Activated naive CD8-positive, alpha-beta T cell treated with anti-CD3 and anti-CD28 coated beads, Interleukin-2, amount 10 ng/mL, durations not matched to agents 7 days and 5 days (primary cell): ENCODE results near the gene ULBP3. TPM values are rescaled to one million over a fixed set of nuclear protein-coding genes. Genes with fewer than 3 reads are reported as not detected.

Source experiments
- ATAC-seq: fragments of 150-1000 bp; cut with Tn5 transposase; one replicate; pipeline ENCODE4 v1.10.0; 2021; ENCODE audit warnings: low read depth, moderate library complexity
- POLR2A ChIA-PET: fragments of 350-600 bp; sonication (Branson Sonifier 250); formaldehyde crosslinking; loops from one replicate; lab custom pipeline; 2021; ENCODE audit warnings: antibody characterized with exemption; lab: Charles Lee
- DNase-seq: peaks from one replicate; pipeline ENCODE4 v3.0.0; 2021
- H3K27ac Mint-ChIP-seq: one replicate; pipeline ENCODE4 v1.8.0; 2022; ENCODE audit warnings: mild to moderate bottlenecking, mixed read lengths
- H3K27me3 Mint-ChIP-seq: one replicate; pipeline ENCODE4 v1.8.0; 2022; ENCODE audit warnings: mild to moderate bottlenecking, moderate library complexity, mixed read lengths
- H3K36me3 Mint-ChIP-seq: one replicate; pipeline ENCODE4 v1.8.0; 2021; ENCODE audit warnings: mild to moderate bottlenecking, mixed read lengths
- H3K4me1 Mint-ChIP-seq: one replicate; pipeline ENCODE4 v1.8.0; 2021; ENCODE audit warnings: mixed read lengths
- H3K4me3 Mint-ChIP-seq: one replicate; pipeline ENCODE4 v1.8.0; 2022; ENCODE audit warnings: mild to moderate bottlenecking, moderate library complexity, mixed read lengths
- H3K9me3 Mint-ChIP-seq: one replicate; pipeline ENCODE4 v1.8.0; 2021; ENCODE audit warnings: mixed read lengths
- total RNA-seq, 2 experiments: library from RNA; stranded (reverse); gene quantifications; one replicate each; pipeline ENCODE4 v1.2.3, GENCODE V29; 2021

Gene ULBP3
- total RNA-seq, 2 experiments from 2014 or later = 0.94 to 1.6 TPM

DNA sequence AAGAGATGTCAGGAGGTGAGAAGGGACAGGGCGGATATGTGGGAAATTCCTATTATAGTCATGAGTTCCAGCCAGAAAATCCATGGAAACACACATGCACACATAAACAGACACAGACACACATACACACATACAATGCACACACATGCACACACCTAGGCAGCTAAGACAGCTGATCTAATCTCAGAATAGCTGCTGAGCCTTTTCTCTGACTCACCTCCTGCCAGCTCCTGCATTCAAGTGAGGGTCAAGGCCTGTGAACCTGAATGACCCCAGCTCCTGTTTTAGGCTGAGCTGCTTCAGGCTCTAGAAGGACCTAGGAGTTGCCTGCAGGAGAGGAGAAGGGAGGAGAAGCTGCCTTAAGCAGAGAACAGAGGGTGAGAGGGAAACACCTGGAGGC is 22.0 kb downstream of the ULBP3 start:
- H3K9me3 Mint-ChIP-seq = no peaks in the 10 kb centered on the region
- H3K27ac Mint-ChIP-seq = no peak overlapping the region
- POLR2A ChIA-PET = no interaction called here
- H3K27me3 Mint-ChIP-seq = peaks cover 27% of the 10 kb centered on the region
- DNase-seq (no peak), ATAC-seq (no peak)
- no peak overlapping the region for H3K4me3 Mint-ChIP-seq
- H3K36me3 Mint-ChIP-seq = no peaks in the 10 kb centered on the region
- H3K4me1 Mint-ChIP-seq = peaks cover 7% of the 10 kb centered on the region

GRCh38 chr6:150044621-150045145 is 24.2 kb downstream of the ULBP3 start:
- POLR2A ChIA-PET = no interaction called here
- Mint-ChIP-seq H3K27me3 (peaks cover 35% of the 10 kb centered on the region), H3K27ac (no peak overlapping the region), H3K36me3 (no peaks in the 10 kb centered on the region), H3K9me3 (no peaks in the 10 kb centered on the region), H3K4me3 (no peak overlapping the region), H3K4me1 (peaks cover 5% of the 10 kb centered on the region)
- no peak for ATAC-seq
- DNase-seq = no peak

DNA sequence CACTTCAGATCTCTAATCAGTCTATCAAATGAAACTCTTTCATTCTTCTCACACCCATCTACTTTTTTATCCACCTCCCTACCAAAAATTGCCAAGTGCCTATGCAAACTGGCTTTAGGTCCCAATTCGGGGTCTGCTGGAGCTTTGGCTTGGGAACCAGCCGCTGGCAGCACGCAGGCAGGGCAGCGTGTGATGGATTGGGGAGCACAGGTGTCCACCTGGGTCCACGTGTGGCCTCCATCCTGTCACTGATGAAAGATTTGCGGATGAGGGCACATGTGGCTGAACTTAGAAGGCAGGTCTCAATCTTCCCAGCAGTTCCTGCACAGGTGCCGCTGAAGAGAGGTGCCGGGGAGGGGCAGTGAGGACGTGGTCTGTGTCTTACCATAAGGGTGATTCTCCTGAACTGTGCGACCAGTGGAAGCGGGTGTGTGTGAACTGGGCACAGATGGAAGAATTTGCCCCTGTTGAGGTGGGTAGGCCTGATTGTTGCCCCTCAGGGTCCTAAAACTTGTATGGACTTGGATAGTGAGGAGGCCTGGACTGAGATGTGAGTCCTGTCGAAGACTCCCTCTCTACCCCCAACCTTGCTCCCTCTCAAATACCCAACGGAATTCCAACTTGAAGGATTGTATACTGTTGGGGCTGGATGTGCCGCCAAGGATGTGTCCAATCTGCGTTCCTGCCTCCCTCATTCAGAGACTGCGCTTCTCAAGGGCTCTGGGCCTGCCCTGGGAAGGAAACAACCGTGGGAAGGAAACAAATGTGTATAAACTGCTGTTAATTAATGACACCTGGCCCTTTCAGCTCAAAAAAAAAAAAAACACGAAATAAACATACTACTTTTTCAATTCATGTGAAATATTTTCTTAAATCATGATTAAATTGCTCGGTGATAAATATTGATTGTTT is 25.2 kb downstream of the ULBP3 start:
- Mint-ChIP-seq H3K36me3 (no peaks in the 10 kb centered on the region), H3K27me3 (peaks cover 45% of the 10 kb centered on the region), H3K4me3 (no peak overlapping the region), H3K9me3 (no peaks in the 10 kb centered on the region), H3K27ac (no peak overlapping the region), H3K4me1 (peaks cover 5% of the 10 kb centered on the region)
- ATAC-seq = no peak
- no peak for DNase-seq
- POLR2A ChIA-PET = no interaction called here

GRCh38 chr6:150043096-150043495 is 25.8 kb downstream of the ULBP3 start:
- Mint-ChIP-seq H3K9me3 (no peaks in the 10 kb centered on the region), H3K27me3 (peaks cover 51% of the 10 kb centered on the region), H3K36me3 (no peaks in the 10 kb centered on the region), H3K4me1 (peaks cover 6% of the 10 kb centered on the region), H3K27ac (no peak overlapping the region), H3K4me3 (no peak overlapping the region)
- ATAC-seq (no peak), DNase-seq (no peak)
- POLR2A ChIA-PET = no interaction called here

DNA sequence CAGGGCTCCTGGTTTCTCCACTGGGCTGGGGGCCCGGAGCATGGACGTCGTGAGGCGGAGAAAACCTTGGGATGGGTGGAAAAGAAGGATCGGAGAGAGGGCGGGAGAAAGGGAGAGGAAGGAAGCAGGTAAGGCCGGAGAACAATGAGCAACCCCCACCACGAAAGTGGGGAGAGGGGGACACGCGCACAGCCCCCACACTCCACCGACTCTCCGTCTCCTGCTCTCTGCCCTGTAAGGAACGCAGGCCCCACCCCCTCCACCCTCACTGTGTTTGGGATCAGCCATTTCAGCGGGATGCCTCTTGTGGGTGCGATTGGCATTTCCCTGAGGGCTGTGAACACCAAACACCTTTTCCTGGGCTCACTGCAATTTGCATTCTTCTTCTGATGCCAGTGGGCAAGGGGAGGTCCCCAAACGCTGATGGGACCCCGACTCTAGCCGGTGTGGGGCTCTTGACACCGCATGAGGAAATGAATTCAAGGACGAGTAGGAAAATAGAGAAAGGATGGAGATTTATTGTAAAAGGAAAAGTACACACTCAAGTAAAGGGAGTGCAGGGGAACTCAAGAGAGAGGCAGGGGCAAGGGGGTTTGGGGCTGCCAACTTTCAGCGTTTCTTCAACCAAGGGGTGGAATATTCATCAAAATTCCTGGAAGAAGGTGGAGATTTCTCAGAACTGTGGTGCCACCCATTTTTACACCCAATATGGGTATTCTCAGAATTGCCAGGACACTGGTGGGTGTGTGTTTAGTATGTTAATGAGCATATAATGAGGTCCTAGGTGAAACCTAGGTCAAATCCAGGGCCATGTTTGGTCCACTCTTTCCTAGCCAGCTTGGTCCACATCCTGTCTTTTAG is 30.5 kb downstream of the ULBP3 start:
- Mint-ChIP-seq H3K27me3 (peaks cover 85% of the 10 kb centered on the region), H3K36me3 (peaks cover 3% of the 10 kb centered on the region), H3K4me3 (no peak overlapping the region), H3K4me1 (peaks cover 10% of the 10 kb centered on the region), H3K27ac (no peak overlapping the region), H3K9me3 (no peaks in the 10 kb centered on the region)
- DNase-seq = no peak
- POLR2A ChIA-PET = no interaction called here
- ATAC-seq = no peak

- no peak for ATAC-seq
- H3K9me3 Mint-ChIP-seq = no peaks in the 10 kb centered on the region
- peaks cover 10% of the 10 kb centered on the region for H3K4me1 Mint-ChIP-seq
- peak overlapping the region; percentile 64 for H3K4me3 Mint-ChIP-seq
- H3K27ac Mint-ChIP-seq = no peak overlapping the region
- H3K27me3 Mint-ChIP-seq = peaks cover 87% of the 10 kb centered on the region
- DNase-seq = no peak
- peaks cover 3% of the 10 kb centered on the region for H3K36me3 Mint-ChIP-seq
- POLR2A ChIA-PET = no interaction called here
These were observed 31.3 kb downstream of the ULBP3 start for GRCh38 chr6:150037526-150038201.

DNA sequence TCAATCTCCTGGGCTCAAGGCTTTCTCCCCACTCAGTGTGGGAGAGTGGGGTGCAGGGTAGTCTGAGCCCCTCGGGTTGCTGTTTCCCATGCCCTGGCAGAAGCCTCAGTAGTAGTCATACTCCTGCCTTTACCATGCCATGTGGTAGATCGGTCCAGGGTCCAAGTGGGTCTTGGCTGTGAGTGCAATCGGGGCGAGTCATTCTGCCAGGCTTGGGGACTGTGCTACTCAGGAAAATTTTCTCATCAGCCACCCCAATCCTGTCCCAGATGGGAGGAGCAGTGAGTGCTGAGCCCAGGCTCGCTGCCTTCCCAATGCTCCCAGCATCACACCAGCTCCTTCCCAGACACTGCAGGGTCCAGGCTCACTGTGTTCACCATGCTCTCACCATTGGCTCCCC is 32.8 kb downstream of the ULBP3 start:
- Mint-ChIP-seq H3K36me3 (peaks cover 3% of the 10 kb centered on the region), H3K4me3 (no peak overlapping the region), H3K27me3 (peaks cover 79% of the 10 kb centered on the region), H3K27ac (no peak overlapping the region), H3K4me1 (peaks cover 10% of the 10 kb centered on the region), H3K9me3 (no peaks in the 10 kb centered on the region)
- POLR2A ChIA-PET = no interaction called here
- DNase-seq = no peak
- ATAC-seq = no peak

- Mint-ChIP-seq H3K36me3 (peaks cover 3% of the 10 kb centered on the region), H3K27ac (no peak overlapping the region), H3K4me3 (no peak overlapping the region), H3K9me3 (no peaks in the 10 kb centered on the region), H3K27me3 (peaks cover 58% of the 10 kb centered on the region), H3K4me1 (peaks cover 7% of the 10 kb centered on the region)
- POLR2A ChIA-PET = no interaction called here
- ATAC-seq (no peak), DNase-seq (no peak)
These were observed 35.6 kb downstream of the ULBP3 start for GRCh38 chr6:150033207-150033771.

DNA sequence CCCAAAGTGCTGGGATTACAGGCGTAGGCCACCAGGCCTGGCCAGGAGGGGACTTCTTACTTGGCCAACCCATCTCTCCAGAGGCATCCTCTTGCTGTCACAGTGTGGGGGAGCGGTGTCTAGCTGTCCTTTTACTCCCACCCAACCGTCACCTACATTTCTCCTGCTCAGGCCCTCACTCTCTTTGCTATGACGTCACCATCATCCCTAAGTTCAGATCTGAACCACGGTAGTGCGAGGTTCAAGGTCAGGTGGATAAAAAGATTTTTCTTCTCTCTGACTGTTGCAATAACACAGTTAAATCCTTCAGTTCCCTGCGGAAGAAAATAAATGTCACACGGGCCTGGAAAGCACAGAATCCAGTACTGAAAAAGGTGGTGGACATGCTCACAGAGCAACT is 36.3 kb downstream of the ULBP3 start:
- peaks cover 3% of the 10 kb centered on the region for H3K36me3 Mint-ChIP-seq
- no peak for ATAC-seq
- H3K27ac Mint-ChIP-seq = no peak overlapping the region
- peaks cover 51% of the 10 kb centered on the region for H3K27me3 Mint-ChIP-seq
- no peak overlapping the region for H3K4me3 Mint-ChIP-seq
- no peak for DNase-seq
- POLR2A ChIA-PET = no interaction called here
- no peaks in the 10 kb centered on the region for H3K9me3 Mint-ChIP-seq
- peaks cover 7% of the 10 kb centered on the region for H3K4me1 Mint-ChIP-seq

- Mint-ChIP-seq H3K27ac (no peak overlapping the region), H3K4me1 (peaks cover 2% of the 10 kb centered on the region), H3K4me3 (no peak overlapping the region), H3K9me3 (no peaks in the 10 kb centered on the region), H3K27me3 (peaks cover 51% of the 10 kb centered on the region), H3K36me3 (no peaks in the 10 kb centered on the region)
- ATAC-seq (no peak), DNase-seq (no peak)
- POLR2A ChIA-PET = no interaction called here
These were observed 38.3 kb downstream of the ULBP3 start for GRCh38 chr6:150030611-150031010.

DNA sequence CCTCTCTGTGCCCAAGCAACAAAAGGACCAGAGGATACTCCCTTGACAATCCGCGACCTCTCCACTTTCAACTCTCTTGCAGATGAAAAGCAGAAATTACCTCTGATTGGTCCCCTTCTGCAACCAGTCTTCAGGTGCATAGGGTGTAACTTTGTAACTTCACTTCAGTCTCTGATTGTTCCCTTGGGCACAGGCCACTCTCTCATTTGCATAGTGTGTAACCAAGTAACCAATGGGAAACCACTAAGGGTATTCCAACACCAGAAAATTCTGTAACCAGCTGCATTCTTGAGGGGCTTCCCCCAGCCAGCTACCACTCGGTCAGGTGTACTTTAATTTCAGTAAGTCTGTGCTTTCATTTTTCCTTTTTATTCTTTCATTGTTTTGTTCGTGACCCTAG is 39.2 kb downstream of the ULBP3 start:
- Mint-ChIP-seq H3K4me3 (no peak overlapping the region), H3K27me3 (peaks cover 53% of the 10 kb centered on the region), H3K36me3 (no peaks in the 10 kb centered on the region), H3K27ac (no peak overlapping the region), H3K9me3 (no peaks in the 10 kb centered on the region), H3K4me1 (peaks cover 6% of the 10 kb centered on the region)
- POLR2A ChIA-PET = no interaction called here
- ATAC-seq = no peak
- no peak for DNase-seq

- Mint-ChIP-seq H3K4me1 (peaks cover 6% of the 10 kb centered on the region), H3K36me3 (no peaks in the 10 kb centered on the region), H3K27ac (no peak overlapping the region), H3K4me3 (no peak overlapping the region), H3K9me3 (no peaks in the 10 kb centered on the region), H3K27me3 (peaks cover 53% of the 10 kb centered on the region)
- ATAC-seq (no peak), DNase-seq (no peak)
- POLR2A ChIA-PET = no interaction called here
These were observed 39.6 kb downstream of the ULBP3 start for GRCh38 chr6:150029276-150029675.

- Mint-ChIP-seq H3K4me1 (peaks cover 6% of the 10 kb centered on the region), H3K9me3 (no peaks in the 10 kb centered on the region), H3K36me3 (no peaks in the 10 kb centered on the region), H3K27me3 (peaks cover 51% of the 10 kb centered on the region), H3K27ac (no peak overlapping the region), H3K4me3 (no peak overlapping the region)
- POLR2A ChIA-PET = no interaction called here
- no peak for DNase-seq
- ATAC-seq = no peak
These were observed 40.1 kb downstream of the ULBP3 start for GRCh38 chr6:150028799-150029198.
